K562 (cell line): ENCODE measurements around the gene NT5C1B. TPM values are rescaled to one million over a fixed set of nuclear protein-coding genes. Genes with fewer than 3 reads are reported as not detected.

Source experiments
- BRD9 ChIP-seq: fragments of 450-650 bp; IDR thresholded peaks from 2 replicates; pipeline ENCODE4 v1.6.1; 2018; ENCODE audit warnings: low read depth; ENCODE audit not compliant: partially characterized antibody
- FOXJ2 ChIP-seq: fragments of 200-800 bp; sonication (Bioruptor generic); IDR thresholded peaks from 2 replicates; pipeline ENCODE4 v1.6.1; 2016; ENCODE audit warnings: missing genetic modification characterization, missing compliant biosample characterization
- HDGF ChIP-seq: fragments of 450-650 bp; IDR thresholded peaks from 2 replicates; pipeline ENCODE4 v1.6.1; 2016
- KLF6 ChIP-seq: fragments of 250-450 bp; sonication (Bioruptor Pico); IDR thresholded peaks from 2 replicates; pipeline ENCODE4 v1.4.0; 2020; ENCODE audit warnings: mild to moderate bottlenecking, moderate library complexity, borderline replicate concordance
- MTA1 ChIP-seq: fragments of 450-650 bp; IDR thresholded peaks from 2 replicates; pipeline ENCODE4 v1.6.1; 2017; ENCODE audit warnings: borderline replicate concordance
- PTBP1 ChIP-seq: fragments of 200-400 bp; formaldehyde crosslinking; IDR thresholded peaks from 2 replicates; pipeline ENCODE4 v1.6.1; 2017; ENCODE audit warnings: low read depth, low read length
- RBM15 ChIP-seq: fragments of 200-400 bp; formaldehyde crosslinking; IDR thresholded peaks from 2 replicates; pipeline ENCODE4 v1.6.1; 2018; ENCODE audit warnings: mild to moderate bottlenecking, low read length, moderate library complexity; ENCODE audit not compliant: insufficient read depth
- STAG1 ChIP-seq: sonication (generic); formaldehyde crosslinking; IDR thresholded peaks from 2 replicates; pipeline ENCODE4 v1.5.0; 2020; ENCODE audit warnings: missing genetic modification reagents, borderline replicate concordance
- STAT5A ChIP-seq: IDR thresholded peaks from 2 replicates; pipeline ENCODE4 v1.6.1; 2012; ENCODE audit warnings: low read length, inconsistent platforms, borderline replicate concordance
- ZFP1 ChIP-seq: fragments of 450-650 bp; formaldehyde crosslinking; IDR thresholded peaks from 2 replicates; pipeline ENCODE4 v1.4.0; 2020; ENCODE audit warnings: mild to moderate bottlenecking, mixed read lengths
- ZNF76 ChIP-seq: fragments of 250-450 bp; sonication (Bioruptor Pico); IDR thresholded peaks from 2 replicates; pipeline ENCODE4 v1.4.0; 2020; ENCODE audit warnings: mild to moderate bottlenecking, moderate library complexity, borderline replicate concordance
- polyA plus RNA-seq, 8 experiments: library from polyadenylated mRNA; depleted of rRNA in 4 of 8; stranded (reverse) in 5 of 8; unstranded in 3 of 8; fragments of >200 nt; fragmentation: Nextera tagmentation in 2 of 8; fragmentation: Illumina TruSeq in 1 of 8; extraction: Ambion mirVana in 2 of 8; extraction: Trizol in 1 of 8; gene quantifications; 2 replicates each; pipeline versions ENCODE4 v1.2.1 to v1.2.3, GENCODE V29; 2011 to 2014; ENCODE audit warnings: inconsistent platforms in 1 of 8, missing spikeins in 1 of 8
- total RNA-seq, 7 experiments: library from RNA; depleted of rRNA in 6 of 7; stranded (reverse); fragments of >200 nt in 6 of 7; fragmentation: Illumina TruSeq in 2 of 7; extraction: Trizol in 2 of 7; gene quantifications; 2 replicates each; pipeline versions ENCODE4 v1.2.1 to v1.2.3, GENCODE V29; 2011 to 2021; ENCODE audit warnings: low replicate concordance in 1 of 7
- TF ChIP-seq, protein P1 (sequence below): fragments of 450-650 bp; IDR thresholded peaks from 2 replicates; pipeline ENCODE4 v1.6.1; 2017; ENCODE audit warnings: mild to moderate bottlenecking, moderate library complexity
- TF ChIP-seq, protein P2 (sequence below): fragments of 250-450 bp; sonication (Bioruptor Pico); IDR thresholded peaks from 2 replicates; pipeline ENCODE4 v1.5.0; 2021
- TF ChIP-seq, protein P3 (sequence below): fragments of 200-800 bp; sonication (Bioruptor generic); IDR thresholded peaks from 2 replicates; pipeline ENCODE4 v1.6.1; 2017; ENCODE audit warnings: missing genetic modification characterization, missing compliant biosample characterization
- TF ChIP-seq, protein P4 (sequence below): fragments of 450-650 bp; formaldehyde crosslinking; IDR thresholded peaks from 2 replicates; pipeline ENCODE4 v1.4.0; 2020; ENCODE audit warnings: mild to moderate bottlenecking, moderate library complexity
- TF ChIP-seq, protein P5 (sequence below): fragments of 450-650 bp; formaldehyde crosslinking; IDR thresholded peaks from 2 replicates; pipeline ENCODE4 v1.4.0; 2020; ENCODE audit warnings: mild to moderate bottlenecking, mixed read lengths
- TF ChIP-seq, protein P6 (sequence below): fragments of 250-450 bp; sonication (Bioruptor Pico); IDR thresholded peaks from 2 replicates; pipeline ENCODE4 v1.5.0; 2021; ENCODE audit warnings: mild to moderate bottlenecking, borderline replicate concordance

Gene NT5C1B
- total and polyA plus RNA-seq, 9 of the 15 experiments (the other 6 are each of a cell fraction or from before 2014, with no cell fraction given): 0.07 TPM; not detected in 8

DNA sequence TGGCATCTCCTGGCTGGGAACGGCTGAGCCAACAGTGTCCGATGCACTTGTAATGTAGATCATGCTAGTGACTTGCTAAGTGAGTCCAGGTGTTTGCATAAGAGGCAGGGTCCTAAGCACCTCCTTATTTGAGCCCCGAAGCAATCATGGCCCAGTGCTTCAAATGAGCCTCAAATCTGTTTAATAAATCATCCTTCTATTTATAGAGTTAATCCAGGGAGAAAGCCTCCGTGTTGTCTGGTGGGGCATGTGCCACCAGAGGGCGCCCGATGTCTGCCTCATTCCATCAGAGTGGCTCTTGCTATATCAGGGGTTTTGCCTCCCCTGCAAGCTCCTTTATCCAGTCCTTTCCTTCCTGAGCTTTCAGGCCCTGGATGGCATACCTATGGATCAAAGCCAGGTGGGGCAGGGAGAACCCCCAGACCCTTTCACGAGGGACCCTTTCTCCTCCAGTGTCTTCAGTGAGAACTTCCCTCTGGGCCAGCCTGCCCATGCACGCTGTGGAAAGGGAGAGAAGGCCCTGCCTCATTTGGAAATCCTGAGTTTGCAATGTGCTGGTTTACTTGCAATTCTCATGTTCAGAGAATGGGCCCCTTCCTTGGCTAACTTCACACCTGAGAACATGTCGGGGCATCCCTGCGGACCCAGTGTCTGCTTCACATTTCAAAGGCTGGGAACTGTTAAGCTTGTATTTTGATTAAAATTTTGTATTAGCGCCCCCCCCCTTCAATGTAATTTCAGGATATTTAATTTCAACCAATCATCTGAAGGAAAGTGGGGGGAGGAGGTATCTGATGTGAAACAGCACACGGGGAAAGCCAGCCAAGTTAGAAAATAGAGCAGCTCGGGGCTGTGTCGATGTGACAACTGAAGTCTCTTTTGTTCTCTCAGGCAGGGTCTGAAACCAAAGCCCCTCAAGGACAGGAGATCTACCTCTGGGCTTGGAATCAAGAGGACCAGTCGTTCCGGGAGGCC lies 68.6 kb downstream of the NT5C1B start (continued):
- TF ChIP-seq RBM15: no peak
- TF ChIP-seq, protein P1, sequence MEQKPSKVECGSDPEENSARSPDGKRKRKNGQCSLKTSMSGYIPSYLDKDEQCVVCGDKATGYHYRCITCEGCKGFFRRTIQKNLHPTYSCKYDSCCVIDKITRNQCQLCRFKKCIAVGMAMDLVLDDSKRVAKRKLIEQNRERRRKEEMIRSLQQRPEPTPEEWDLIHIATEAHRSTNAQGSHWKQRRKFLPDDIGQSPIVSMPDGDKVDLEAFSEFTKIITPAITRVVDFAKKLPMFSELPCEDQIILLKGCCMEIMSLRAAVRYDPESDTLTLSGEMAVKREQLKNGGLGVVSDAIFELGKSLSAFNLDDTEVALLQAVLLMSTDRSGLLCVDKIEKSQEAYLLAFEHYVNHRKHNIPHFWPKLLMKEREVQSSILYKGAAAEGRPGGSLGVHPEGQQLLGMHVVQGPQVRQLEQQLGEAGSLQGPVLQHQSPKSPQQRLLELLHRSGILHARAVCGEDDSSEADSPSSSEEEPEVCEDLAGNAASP: no peak
- TF ChIP-seq MTA1: no peak
- no peak for TF ChIP-seq STAT5A
- TF ChIP-seq, protein P2, sequence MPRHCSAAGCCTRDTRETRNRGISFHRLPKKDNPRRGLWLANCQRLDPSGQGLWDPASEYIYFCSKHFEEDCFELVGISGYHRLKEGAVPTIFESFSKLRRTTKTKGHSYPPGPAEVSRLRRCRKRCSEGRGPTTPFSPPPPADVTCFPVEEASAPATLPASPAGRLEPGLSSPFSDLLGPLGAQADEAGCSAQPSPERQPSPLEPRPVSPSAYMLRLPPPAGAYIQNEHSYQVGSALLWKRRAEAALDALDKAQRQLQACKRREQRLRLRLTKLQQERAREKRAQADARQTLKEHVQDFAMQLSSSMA (CRISPR knock-in tag): no peak
- no peak for TF ChIP-seq ZFP1 (CRISPR knock-in tag)
- TF ChIP-seq ZNF76: no peak
- TF ChIP-seq BRD9: no peak
- TF ChIP-seq, protein P3, sequence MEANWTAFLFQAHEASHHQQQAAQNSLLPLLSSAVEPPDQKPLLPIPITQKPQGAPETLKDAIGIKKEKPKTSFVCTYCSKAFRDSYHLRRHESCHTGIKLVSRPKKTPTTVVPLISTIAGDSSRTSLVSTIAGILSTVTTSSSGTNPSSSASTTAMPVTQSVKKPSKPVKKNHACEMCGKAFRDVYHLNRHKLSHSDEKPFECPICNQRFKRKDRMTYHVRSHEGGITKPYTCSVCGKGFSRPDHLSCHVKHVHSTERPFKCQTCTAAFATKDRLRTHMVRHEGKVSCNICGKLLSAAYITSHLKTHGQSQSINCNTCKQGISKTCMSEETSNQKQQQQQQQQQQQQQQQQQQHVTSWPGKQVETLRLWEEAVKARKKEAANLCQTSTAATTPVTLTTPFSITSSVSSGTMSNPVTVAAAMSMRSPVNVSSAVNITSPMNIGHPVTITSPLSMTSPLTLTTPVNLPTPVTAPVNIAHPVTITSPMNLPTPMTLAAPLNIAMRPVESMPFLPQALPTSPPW: no peak
- no peak for TF ChIP-seq PTBP1
- no peak for TF ChIP-seq HDGF
- TF ChIP-seq, protein P4, sequence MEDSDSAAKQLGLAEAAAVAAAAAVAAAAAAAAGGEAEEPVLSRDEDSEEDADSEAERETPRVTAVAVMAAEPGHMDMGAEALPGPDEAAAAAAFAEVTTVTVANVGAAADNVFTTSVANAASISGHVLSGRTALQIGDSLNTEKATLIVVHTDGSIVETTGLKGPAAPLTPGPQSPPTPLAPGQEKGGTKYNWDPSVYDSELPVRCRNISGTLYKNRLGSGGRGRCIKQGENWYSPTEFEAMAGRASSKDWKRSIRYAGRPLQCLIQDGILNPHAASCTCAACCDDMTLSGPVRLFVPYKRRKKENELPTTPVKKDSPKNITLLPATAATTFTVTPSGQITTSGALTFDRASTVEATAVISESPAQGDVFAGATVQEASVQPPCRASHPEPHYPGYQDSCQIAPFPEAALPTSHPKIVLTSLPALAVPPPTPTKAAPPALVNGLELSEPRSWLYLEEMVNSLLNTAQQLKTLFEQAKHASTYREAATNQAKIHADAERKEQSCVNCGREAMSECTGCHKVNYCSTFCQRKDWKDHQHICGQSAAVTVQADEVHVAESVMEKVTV: peak; percentile 88
- TF ChIP-seq, protein P5, sequence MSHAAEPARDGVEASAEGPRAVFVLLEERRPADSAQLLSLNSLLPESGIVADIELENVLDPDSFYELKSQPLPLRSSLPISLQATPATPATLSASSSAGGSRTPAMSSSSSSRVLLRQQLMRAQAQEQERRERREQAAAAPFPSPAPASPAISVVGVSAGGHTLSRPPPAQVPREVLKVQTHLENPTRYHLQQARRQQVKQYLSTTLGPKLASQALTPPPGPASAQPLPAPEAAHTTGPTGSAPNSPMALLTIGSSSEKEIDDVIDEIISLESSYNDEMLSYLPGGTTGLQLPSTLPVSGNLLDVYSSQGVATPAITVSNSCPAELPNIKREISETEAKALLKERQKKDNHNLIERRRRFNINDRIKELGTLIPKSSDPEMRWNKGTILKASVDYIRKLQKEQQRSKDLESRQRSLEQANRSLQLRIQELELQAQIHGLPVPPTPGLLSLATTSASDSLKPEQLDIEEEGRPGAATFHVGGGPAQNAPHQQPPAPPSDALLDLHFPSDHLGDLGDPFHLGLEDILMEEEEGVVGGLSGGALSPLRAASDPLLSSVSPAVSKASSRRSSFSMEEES: no peak
- TF ChIP-seq, protein P6, sequence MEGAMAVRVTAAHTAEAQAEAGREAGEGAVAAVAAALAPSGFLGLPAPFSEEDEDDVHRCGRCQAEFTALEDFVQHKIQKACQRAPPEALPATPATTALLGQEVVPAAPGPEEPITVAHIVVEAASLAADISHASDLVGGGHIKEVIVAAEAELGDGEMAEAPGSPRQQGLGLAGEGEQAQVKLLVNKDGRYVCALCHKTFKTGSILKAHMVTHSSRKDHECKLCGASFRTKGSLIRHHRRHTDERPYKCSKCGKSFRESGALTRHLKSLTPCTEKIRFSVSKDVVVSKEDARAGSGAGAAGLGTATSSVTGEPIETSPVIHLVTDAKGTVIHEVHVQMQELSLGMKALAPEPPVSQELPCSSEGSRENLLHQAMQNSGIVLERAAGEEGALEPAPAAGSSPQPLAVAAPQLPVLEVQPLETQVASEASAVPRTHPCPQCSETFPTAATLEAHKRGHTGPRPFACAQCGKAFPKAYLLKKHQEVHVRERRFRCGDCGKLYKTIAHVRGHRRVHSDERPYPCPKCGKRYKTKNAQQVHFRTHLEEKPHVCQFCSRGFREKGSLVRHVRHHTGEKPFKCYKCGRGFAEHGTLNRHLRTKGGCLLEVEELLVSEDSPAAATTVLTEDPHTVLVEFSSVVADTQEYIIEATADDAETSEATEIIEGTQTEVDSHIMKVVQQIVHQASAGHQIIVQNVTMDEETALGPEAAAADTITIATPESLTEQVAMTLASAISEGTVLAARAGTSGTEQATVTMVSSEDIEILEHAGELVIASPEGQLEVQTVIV (CRISPR knock-in tag): no peak
- 0 out of 2 replicates have a peak, but pooled peaks have one; percentile 20 for TF ChIP-seq FOXJ2 (tag)
- no peak; the same call in 1 of the 2 replicates for TF ChIP-seq STAG1 (CRISPR knock-in tag)
- no peak for TF ChIP-seq KLF6
